AG09309 (cell line): Measurements from ENCODE around the gene RAD51B.

Source experiments
- DNase-seq: peaks from one replicate; pipeline ENCODE4 v3.0.0-alpha.2; 2010; ENCODE audit warnings: low read depth
- H3K4me3 ChIP-seq: 2 replicates; pipeline ENCODE4 v1.5.1; 2011; ENCODE audit warnings: mild to moderate bottlenecking, low read depth, low read length, moderate library complexity; ENCODE audit not compliant: control insufficient read depth
- TF ChIP-seq, protein P1 (sequence below): IDR thresholded peaks from 2 replicates; pipeline ENCODE4 v1.5.1; 2011; ENCODE audit warnings: mild to moderate bottlenecking, low read depth, low read length, inconsistent platforms; ENCODE audit not compliant: insufficient read depth, control insufficient read depth; ENCODE audit errors: missing control alignments

RAD51B gene

DNA sequence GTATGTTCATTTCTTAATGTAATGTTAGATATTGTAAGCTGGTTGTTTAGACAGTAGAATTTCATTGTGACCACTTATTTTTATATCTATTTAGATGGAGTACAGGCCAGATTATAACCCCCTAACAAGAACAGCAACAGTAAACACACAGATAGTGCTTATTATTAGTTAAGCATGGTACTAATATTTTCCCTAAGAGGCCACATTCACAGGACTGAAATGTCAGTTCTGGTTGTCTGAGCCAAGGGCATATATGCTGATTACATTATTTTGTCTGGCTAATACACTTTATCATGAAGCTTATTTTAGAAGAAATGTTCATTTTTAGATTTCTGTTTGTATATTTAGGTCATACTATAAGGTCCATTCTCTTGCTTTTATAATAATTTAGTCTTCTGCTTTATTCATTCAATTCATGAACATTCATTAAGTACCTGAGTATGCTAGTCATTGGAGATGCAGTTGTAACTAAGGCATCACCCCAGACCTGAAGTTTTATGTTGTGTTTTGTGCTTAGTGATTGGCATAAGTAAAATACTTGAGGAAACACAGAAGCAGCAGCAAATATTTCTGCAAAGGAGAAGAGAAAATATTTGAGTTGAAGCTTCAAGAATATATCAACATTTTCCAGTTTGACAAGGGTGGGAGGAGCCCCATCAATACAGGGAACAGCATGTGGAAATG lies 413.7 kb downstream of the RAD51B start:
- no peak overlapping the region for H3K4me3 ChIP-seq
- TF ChIP-seq, protein P1, sequence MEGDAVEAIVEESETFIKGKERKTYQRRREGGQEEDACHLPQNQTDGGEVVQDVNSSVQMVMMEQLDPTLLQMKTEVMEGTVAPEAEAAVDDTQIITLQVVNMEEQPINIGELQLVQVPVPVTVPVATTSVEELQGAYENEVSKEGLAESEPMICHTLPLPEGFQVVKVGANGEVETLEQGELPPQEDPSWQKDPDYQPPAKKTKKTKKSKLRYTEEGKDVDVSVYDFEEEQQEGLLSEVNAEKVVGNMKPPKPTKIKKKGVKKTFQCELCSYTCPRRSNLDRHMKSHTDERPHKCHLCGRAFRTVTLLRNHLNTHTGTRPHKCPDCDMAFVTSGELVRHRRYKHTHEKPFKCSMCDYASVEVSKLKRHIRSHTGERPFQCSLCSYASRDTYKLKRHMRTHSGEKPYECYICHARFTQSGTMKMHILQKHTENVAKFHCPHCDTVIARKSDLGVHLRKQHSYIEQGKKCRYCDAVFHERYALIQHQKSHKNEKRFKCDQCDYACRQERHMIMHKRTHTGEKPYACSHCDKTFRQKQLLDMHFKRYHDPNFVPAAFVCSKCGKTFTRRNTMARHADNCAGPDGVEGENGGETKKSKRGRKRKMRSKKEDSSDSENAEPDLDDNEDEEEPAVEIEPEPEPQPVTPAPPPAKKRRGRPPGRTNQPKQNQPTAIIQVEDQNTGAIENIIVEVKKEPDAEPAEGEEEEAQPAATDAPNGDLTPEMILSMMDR = no peak
- DNase-seq = no peak

GRCh38 chr14:68234101-68234905 lies 414.7 kb downstream of the RAD51B start:
- DNase-seq = no peak
- H3K4me3 ChIP-seq = no peak overlapping the region
- TF ChIP-seq, protein P1 = no peak

- DNase-seq = no peak
- TF ChIP-seq, protein P1 = no peak
- no peak overlapping the region for H3K4me3 ChIP-seq
Measured at GRCh38 chr14:68235011-68235410, 415.4 kb downstream of the RAD51B start.

DNA sequence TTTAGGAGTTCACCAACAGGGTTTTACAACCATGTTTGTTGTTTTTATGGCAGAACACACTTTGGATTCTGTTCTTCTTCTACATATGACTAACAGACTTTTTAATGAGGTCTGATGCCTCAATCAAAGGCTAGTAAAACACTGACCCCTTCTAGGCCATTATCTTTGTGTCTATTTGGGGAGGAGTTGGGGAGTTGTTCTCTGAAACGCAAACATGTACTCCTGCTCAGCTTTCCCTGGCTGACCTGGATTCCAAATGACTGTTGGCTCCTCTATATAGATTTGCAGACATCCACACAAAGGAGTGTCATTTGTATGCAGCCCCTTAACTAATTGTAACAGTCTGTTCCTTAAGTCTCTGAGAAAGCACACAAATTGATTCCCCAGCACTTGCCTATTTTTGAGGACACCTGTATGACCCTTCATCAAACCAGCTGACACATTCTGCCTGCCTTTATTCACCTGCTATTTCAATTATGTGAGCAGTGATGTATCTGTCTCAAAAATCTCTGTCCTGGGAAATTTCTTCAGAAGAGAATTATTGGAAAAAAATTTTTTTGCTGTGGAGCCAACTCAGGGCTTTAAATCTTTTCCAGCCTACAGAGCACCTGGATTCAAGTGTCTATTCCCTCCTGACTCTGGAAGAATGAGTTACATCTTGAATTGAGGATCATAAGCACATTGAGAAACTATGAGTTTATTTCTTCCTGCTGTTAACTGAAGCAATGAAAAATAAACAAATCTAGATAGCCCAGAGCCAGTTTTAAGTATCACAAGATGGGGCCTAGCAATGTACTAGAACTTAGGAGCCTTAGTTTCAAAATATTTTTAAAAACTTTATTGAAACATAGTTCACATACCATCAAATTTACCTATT lies 417.2 kb downstream of the RAD51B start:
- H3K4me3 ChIP-seq = no peak overlapping the region
- TF ChIP-seq, protein P1 = no peak
- DNase-seq = no peak

GRCh38 chr14:68238551-68238950 lies 419.0 kb downstream of the RAD51B start:
- TF ChIP-seq, protein P1 = no peak
- no peak overlapping the region for H3K4me3 ChIP-seq
- no peak for DNase-seq

DNA sequence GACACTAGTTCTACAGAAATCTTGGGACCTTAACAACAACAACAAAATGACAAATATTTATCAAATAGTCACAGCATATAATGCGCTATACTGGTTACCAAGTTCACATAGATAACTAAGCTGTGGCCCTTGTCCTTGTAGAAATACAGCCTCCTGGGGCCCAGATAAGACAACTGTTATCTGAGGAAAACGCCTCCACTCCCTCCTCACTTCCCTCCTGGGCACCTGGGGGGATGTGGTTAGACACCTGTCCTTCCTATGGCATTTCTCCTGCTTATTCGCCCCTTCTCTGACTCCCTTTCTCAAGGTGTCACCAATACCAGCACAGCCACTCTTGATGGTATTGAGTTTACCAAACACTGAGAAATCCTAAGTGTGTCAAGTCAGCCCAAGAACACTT lies 419.4 kb downstream of the RAD51B start:
- TF ChIP-seq, protein P1 = no peak
- no peak overlapping the region for H3K4me3 ChIP-seq
- DNase-seq = no peak
